Left forelimb (tissue), 1 donor: Measurements from ENCODE around the gene HAUS1.
"Not testable (repeated sequence)": the region's sequence is repeated elsewhere in the genome, so short reads cannot be mapped to it uniquely, and the experiment has no call there.

Experiments
- DNase-seq: peaks from one replicate; pipeline ENCODE4 v3.0.0-alpha.2; 2018; ENCODE audit warnings: low spot score

HAUS1 gene

DNA sequence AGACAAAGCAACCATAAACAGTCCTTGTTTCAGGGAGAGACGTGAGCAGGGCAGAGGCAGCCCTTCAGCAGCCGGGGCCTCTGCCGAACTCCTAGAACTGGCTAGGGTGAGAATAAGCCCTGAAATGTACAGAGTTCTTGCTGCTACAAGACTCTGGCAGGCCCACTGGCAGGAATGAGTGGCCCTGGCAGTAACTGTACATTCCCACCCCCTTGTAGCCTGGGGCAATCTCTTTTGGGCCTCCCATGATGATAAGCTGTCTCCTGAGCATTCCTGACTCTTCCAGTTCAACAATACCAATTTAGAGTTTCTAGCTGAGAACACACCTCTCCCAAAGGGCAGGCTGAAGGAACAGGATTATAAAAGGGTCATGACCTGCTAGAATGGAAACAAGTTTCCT, 54.3 kb downstream of the HAUS1 start:
- no peak for DNase-seq

DNA sequence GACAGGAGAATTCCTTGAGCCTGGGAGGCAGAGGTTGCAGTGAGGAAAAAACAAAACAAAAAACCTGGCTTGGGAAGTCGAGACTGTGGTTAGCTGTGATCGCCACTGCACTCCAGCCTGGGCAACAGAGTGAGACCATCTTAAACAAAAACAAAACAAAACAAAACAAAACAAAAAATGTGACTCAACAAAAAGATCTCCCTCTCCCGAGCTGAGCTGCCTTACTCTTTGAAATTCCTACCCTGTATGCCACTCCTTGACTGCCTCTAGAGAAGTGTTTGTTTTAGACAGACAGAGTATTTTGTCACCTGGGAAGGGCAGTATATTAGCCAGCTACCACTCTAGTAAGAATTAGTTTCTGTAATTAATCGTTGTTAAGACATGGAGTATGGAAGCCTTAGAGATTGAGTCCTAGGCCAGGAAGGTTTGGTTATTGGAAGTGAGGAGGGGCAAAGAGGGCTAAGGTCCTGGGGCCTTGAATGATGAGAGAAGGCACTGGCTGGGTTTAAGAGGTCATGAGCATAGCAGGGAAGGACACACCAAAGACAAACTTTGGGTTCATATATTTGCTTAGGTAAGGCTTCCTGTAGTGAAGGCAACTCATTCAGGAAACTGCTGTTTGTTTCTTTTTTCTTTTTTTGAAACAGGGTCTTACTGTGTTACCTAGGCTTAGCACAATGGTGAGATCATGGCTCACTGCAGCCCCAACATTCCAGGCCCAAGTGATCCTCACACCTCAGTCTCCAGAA, 56.0 kb downstream of the HAUS1 start:
- no peak for DNase-seq

- not testable (repeated sequence) for DNase-seq
Observed at GRCh38 chr18:46160840-46161239, 56.7 kb downstream of the HAUS1 start.

GRCh38 chr18:46161703-46162396, 57.7 kb downstream of the HAUS1 start:
- no peak for DNase-seq

GRCh38 chr18:46163091-46163490, 58.9 kb downstream of the HAUS1 start:
- no peak for DNase-seq

GRCh38 chr18:46163941-46164499, 59.8 kb downstream of the HAUS1 start:
- no peak for DNase-seq

DNA sequence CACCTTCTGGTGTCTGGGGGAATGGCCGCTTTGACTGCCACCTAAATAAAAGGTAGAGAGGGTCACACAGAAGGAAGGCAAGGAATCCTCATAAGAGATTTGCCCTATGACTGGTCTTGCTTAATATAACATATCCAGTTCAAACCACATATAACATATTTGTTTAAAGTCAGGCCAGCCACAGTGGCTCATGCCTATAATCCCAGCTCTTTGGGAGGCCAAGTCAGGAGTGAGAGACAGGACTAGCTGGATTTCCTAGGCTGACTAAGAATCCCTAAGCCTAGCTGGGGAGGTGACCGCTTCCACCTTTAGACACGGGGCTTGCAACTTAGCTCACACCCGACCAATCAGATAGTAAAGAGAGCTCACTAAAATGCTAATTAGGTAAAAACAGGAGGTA, 60.3 kb downstream of the HAUS1 start:
- not testable (repeated sequence) for DNase-seq

GRCh38 chr18:46164920-46165319, 60.7 kb downstream of the HAUS1 start:
- DNase-seq, result no peak

DNA sequence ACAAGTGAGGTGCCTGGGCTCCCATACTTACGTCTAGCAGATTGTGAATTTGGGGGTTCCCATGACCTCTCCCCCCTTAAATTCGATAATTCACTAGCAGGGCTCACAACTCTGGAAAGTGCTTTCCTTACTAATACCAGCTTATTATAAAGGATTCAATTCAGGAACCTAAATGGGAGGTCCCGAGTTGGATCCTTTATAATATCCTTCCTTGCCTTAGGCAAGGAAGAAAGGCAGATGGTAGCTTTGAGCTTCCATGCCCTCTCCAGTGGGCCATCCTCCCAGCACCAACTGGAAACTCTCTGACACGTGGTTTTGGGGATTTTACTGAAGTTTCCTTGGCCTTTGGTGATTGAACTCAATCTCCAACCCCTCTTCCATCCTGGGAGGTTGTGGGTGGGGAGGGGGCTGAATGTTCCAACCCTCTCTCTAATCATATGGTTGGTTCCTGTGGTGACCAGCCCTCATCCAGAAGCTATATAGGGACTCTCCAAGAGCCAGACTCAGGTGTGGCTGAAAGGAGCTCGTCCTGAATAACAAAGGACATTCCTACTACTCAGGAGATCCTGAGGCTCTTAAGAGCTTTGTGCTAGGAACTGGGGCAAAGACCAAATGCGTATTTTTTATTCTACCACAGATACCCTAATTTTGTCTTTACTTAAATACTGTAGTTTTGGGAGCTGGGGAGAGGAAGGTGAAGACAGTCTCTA, 62.2 kb downstream of the HAUS1 start:
- DNase-seq, result no peak

DNA sequence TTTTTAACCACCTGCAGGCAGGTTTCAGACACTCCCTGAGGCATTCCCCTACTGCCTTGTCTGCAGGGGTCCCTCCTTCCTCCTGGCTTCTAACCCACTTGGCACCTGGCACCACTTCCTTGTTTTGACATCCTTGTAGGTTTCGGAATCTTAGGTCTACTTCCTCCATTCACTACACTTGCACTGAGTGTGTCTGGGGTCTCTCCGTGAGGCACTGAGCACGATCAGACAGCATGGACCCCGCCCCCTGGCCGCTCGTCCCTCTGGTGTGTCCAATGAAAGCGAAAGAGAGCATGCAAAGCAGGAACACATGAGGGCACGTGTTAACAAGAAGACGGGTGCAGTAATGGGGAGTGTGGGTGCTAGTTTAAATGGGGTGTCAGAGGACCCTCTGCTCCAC, 63.8 kb downstream of the HAUS1 start:
- DNase-seq, result no peak

DNA sequence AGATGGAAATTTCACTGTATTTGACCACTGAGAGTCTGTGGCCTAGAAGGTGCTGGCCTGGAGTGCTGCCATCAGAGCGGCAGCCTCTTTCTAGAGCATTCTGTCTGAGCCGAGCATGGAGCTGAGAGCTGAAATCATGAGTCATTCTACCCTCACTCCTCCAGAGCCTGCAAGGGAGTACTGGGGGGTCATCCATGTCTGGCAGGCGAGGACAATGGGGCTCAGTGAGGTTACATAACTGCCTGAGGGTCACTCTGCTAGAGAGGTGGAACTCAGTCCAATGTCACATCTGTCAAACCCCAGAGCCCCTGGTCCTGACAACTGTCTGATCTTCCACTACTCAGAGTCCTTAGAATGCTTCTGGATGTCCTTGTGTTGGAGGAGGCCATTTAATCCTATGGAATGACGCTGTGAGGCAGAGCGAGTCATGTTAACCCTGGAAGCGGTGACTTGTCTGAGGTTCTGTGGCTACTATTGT, 65.3 kb downstream of the HAUS1 start:
- no peak for DNase-seq

- DNase-seq, result no peak
Observed at GRCh38 chr18:46171331-46171730, 67.1 kb downstream of the HAUS1 start.

DNA sequence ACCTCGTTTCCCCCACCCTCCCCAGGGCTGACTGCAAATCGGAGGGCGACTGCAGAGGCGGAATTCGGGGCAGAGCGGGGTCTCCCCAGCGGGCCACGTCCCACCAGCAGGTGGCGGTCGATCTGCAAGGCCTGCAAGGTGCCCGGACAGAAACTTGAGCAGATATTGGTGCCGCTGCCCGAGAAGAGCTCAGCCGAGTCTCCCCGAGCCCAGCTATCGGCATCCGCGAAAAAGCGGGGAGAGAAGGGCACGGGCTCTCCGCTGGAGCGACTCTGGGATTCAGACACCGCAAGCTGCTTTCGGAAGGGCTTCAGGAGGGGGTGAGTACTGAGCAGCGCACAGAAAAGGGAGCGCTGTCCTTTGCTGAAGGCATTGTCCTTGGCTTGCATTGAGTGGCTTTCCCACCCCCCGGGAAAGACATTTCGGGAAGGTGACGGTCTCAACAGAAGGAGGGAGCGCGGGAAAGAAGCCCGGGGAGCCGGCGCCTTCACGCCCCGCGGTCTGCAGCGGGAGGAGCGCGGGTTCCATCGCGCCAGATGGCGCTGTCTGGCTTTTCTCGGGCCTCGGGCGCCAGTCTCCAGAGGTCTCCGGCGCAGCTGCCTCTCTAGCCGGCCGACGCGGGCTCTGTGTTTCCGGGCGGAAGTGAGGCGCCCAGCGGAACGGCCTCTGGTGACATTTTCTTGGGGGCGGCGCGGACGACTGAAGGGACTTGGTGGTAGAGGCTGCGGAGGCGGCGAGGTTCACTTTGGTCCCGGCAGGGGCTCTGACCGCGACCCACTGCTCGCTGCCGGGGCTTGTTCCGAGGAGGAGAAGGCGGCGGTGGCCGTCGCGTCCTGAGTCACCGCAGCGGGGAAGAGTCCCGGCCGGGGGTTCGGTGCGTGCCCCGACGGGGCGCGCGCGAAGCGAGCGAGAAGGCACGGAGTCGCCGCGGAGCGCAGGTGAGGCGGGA, 69.5 kb downstream of the HAUS1 start:
- peak; percentile 94 for DNase-seq

DNA sequence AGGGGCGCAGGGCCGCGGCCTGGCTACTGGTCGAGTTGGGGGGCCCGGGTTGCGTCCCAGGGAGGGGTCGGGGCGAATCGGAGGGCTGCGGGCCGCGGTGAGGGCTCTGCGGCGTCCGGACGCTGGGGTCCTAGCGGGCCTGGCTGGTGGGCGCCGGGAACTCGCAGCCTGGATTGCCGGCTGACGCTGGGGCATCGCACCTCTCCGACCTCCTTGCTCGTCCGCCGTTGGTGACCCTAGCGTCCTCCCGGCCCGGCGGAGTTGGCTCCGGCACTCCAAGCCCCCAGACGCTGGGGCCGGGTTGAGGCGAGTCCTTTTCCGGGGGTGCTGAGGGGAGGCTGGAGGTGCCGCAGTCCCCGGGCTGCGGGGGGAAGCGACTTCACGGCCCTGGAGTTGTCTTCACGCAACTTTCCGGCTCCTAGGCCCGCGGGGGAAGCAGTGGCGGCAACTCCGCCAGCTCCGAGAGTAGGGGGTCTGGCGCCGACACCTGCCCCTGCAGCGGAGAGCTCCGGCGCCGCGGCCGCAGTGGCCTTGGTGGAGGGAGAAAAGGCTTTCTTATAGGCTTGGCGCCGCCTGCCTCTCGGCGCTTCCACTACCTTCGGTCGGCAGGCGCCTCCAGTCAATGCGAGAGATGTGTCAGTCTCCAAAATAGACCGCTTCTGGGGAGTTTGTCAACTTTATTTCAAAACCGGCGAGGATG, 70.3 kb downstream of the HAUS1 start:
- DNase-seq, result peak; percentile 72

GRCh38 chr18:46176001-46176400, 71.8 kb downstream of the HAUS1 start:
- DNase-seq, result no peak
